Keratinocyte (primary cell): ENCODE results near the gene GATA5. TPM values are rescaled to one million over a fixed set of nuclear protein-coding genes. Genes with fewer than 3 reads are reported as not detected.

Experiments used
- DNase-seq: peaks from one replicate; pipeline ENCODE4 v3.0.0-alpha.2; 2011; ENCODE audit warnings: low read depth, missing footprints, low spot score
- FAIRE-seq: peaks from 2 replicates; lab custom pipeline; 2011; peaks lifted over from hg19 to GRCh38; lab: Jason Lieb, UNC
- H2AFZ ChIP-seq: 2 replicates; pipeline ENCODE4 v1.6.0; 2012; ENCODE audit warnings: low read length, control low read depth, inconsistent platforms; ENCODE audit not compliant: control insufficient read depth
- H3K27ac ChIP-seq: 2 replicates; pipeline ENCODE4 v1.5.1; 2011; ENCODE audit warnings: low read length; ENCODE audit not compliant: control insufficient read depth, insufficient read depth
- H3K27me3 ChIP-seq: 3 replicates; pipeline ENCODE4 v1.6.0; 2011; ENCODE audit warnings: low read length; ENCODE audit not compliant: control insufficient read depth, insufficient read depth; ENCODE audit errors: extremely low read depth
- H3K36me3 ChIP-seq, 2 experiments: 2 replicates in 1 of 2; 3 replicates in 1 of 2; pipeline ENCODE4 v1.5.1; 2011; ENCODE audit warnings: low read length in 2 of 2, mild to moderate bottlenecking in 1 of 2; ENCODE audit not compliant: control insufficient read depth in 2 of 2, insufficient read depth in 2 of 2; ENCODE audit errors: extremely low read depth in 1 of 2
- H3K4me1 ChIP-seq: 3 replicates; pipeline ENCODE4 v1.5.1; 2011; ENCODE audit warnings: low read length; ENCODE audit not compliant: control insufficient read depth, insufficient read depth; ENCODE audit errors: extremely low read depth
- H3K4me2 ChIP-seq: 3 replicates; pipeline ENCODE4 v1.6.0; 2011; ENCODE audit warnings: low read depth, low read length; ENCODE audit not compliant: control insufficient read depth, insufficient read depth; ENCODE audit errors: extremely low read depth
- H3K4me3 ChIP-seq, 3 experiments: fragments of 200-600 bp in 1 of 3; sonication (generic) in 1 of 3; 2 replicates in 2 of 3; 3 replicates in 1 of 3; pipeline ENCODE4 v1.5.1; 2011 to 2016; ENCODE audit warnings: low read length in 3 of 3, mild to moderate bottlenecking in 3 of 3, control low read depth in 2 of 3, inconsistent platforms in 1 of 3, low read depth in 1 of 3, mixed read lengths in 1 of 3, mixed run types in 1 of 3, moderate library complexity in 1 of 3; ENCODE audit not compliant: control insufficient read depth in 2 of 3, insufficient read depth in 2 of 3; ENCODE audit errors: extremely low read depth in 1 of 3
- H3K79me2 ChIP-seq: 2 replicates; pipeline ENCODE4 v1.6.0; 2012; ENCODE audit warnings: low read length; ENCODE audit not compliant: control insufficient read depth, insufficient read depth
- H3K9ac ChIP-seq: 3 replicates; pipeline ENCODE4 v1.6.0; 2011; ENCODE audit warnings: low read length; ENCODE audit not compliant: control insufficient read depth, insufficient read depth; ENCODE audit errors: extremely low read depth
- H3K9me1 ChIP-seq: 3 replicates; pipeline ENCODE4 v1.6.0; 2011; ENCODE audit warnings: low read length; ENCODE audit not compliant: control insufficient read depth, insufficient read depth; ENCODE audit errors: extremely low read depth
- H3K9me3 ChIP-seq: 2 replicates; pipeline ENCODE4 v1.5.1; 2012; ENCODE audit warnings: low read depth, low read length; ENCODE audit not compliant: control insufficient read depth
- H4K20me1 ChIP-seq: 3 replicates; pipeline ENCODE4 v1.6.0; 2011; ENCODE audit warnings: low read length; ENCODE audit not compliant: control insufficient read depth, insufficient read depth; ENCODE audit errors: extremely low read depth
- EZH2 ChIP-seq: IDR thresholded peaks from one replicate; pipeline ENCODE4 v1.6.1; 2012; ENCODE audit warnings: inconsistent platforms, mild to moderate bottlenecking, low read length, moderate library complexity
- dilution Hi-C: fragments of 300-500 bp; cut with MboI; formaldehyde crosslinking; loops from one replicate; pipeline ENCODE4 v1.7.0; 2020; ENCODE audit warnings: low sequenced_read_pairs; ENCODE audit not compliant: extremely low pct_ligation_motif_present
- polyA plus RNA-seq, 5 experiments: library from polyadenylated mRNA; depleted of rRNA in 3 of 5; stranded (reverse) in 3 of 5; stranded (forward) in 1 of 5; unstranded in 1 of 5; fragments of >200 nt; gene quantifications; 1 replicate in 1 of 5; 2 replicates in 3 of 5; 3 replicates in 1 of 5; pipeline versions ENCODE4 v1.2.1 to v1.2.3, GENCODE V29; 2011 to 2012; ENCODE audit warnings: missing spikeins in 2 of 5, low read depth in 1 of 5, low replicate concordance in 1 of 5
- TF ChIP-seq, protein P1 (sequence below), 3 experiments: IDR thresholded peaks in 1 of 3; conservative IDR thresholded peaks in 1 of 3; optimal IDR thresholded peaks in 1 of 3; 2 replicates in 2 of 3; 3 replicates in 1 of 3; pipeline versions ENCODE3 to v1.5.1; 2011; ENCODE audit warnings: low read length in 3 of 3, mild to moderate bottlenecking in 3 of 3, moderate library complexity in 2 of 3, control low read depth in 1 of 3, inconsistent platforms in 1 of 3; ENCODE audit not compliant: insufficient read depth in 2 of 3; ENCODE audit errors: extremely low read depth in 1 of 3

The GATA5 gene
- polyA plus RNA-seq, 1 donor (not counting 4 experiments of a cell fraction or from before 2014, with no cell fraction given), result not detected

DNA sequence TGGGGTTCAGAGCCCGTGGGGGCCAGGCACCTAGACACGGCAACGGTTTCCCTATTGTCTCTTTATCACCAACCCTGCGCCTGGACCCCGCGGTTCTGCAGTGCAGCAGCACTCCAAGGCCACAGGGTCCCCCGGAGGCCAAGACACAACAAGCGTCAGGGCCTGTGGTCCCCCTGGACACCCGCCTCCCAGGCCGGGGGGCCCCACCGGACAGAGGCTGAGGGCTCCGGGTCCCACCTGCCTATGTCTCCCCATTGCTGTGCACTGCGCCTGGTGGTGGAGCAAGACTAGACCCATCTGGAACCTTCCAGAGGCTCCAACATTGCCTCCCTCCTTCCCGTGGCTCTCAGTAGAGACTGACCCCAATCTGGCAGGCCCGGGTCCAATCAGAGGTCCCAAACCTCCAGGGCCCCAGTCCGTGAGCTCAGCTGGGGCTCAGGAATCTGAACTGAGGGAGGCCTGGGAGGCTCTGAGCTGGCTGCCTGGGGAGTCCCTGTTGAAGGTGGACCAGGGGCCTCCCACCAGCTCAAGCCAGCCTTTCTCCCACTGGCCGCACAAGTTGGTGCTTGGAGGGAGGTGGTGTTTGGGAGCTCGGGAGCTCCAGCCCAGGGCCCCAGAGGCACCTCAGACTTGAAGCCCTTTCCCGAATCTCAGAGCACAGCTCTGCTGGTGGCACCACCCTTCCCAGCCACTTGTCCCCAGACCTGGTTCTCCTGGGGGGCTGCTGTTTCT lies 8.8 kb downstream of the GATA5 start:
- no peak overlapping the region for H3K27ac ChIP-seq
- H3K9me3 ChIP-seq, result no peaks in the 10 kb centered on the region
- no peaks in the 10 kb centered on the region for H4K20me1 ChIP-seq
- no peak for FAIRE-seq
- no peak for DNase-seq
- TF ChIP-seq, protein P1, sequence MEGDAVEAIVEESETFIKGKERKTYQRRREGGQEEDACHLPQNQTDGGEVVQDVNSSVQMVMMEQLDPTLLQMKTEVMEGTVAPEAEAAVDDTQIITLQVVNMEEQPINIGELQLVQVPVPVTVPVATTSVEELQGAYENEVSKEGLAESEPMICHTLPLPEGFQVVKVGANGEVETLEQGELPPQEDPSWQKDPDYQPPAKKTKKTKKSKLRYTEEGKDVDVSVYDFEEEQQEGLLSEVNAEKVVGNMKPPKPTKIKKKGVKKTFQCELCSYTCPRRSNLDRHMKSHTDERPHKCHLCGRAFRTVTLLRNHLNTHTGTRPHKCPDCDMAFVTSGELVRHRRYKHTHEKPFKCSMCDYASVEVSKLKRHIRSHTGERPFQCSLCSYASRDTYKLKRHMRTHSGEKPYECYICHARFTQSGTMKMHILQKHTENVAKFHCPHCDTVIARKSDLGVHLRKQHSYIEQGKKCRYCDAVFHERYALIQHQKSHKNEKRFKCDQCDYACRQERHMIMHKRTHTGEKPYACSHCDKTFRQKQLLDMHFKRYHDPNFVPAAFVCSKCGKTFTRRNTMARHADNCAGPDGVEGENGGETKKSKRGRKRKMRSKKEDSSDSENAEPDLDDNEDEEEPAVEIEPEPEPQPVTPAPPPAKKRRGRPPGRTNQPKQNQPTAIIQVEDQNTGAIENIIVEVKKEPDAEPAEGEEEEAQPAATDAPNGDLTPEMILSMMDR (optimal IDR thresholded peaks at IDR 0.05 in 1 of 3, IDR thresholded peaks at IDR 0.05 in 1 of 3, conservative IDR thresholded peaks at IDR 0.05 in 1 of 3; ENCODE audit: extremely low read depth in 1 of 3, insufficient read depth in 2 of 3, low read length in 3 of 3), result no peak
- no peak for TF ChIP-seq EZH2
- no peak overlapping the region for H2AFZ ChIP-seq
- dilution Hi-C loops, result no loop called here
- no peak overlapping the region for H3K4me2 ChIP-seq
- no peaks in the 10 kb centered on the region for H3K36me3 ChIP-seq
- peaks cover 40% of the 10 kb centered on the region for H3K27me3 ChIP-seq
- H3K4me3 ChIP-seq, result no peak overlapping the region
- H3K79me2 ChIP-seq, result no peaks in the 10 kb centered on the region
- no peaks in the 10 kb centered on the region for H3K9me1 ChIP-seq
- H3K9ac ChIP-seq, result no peak overlapping the region
- no peaks in the 10 kb centered on the region for H3K4me1 ChIP-seq

DNA sequence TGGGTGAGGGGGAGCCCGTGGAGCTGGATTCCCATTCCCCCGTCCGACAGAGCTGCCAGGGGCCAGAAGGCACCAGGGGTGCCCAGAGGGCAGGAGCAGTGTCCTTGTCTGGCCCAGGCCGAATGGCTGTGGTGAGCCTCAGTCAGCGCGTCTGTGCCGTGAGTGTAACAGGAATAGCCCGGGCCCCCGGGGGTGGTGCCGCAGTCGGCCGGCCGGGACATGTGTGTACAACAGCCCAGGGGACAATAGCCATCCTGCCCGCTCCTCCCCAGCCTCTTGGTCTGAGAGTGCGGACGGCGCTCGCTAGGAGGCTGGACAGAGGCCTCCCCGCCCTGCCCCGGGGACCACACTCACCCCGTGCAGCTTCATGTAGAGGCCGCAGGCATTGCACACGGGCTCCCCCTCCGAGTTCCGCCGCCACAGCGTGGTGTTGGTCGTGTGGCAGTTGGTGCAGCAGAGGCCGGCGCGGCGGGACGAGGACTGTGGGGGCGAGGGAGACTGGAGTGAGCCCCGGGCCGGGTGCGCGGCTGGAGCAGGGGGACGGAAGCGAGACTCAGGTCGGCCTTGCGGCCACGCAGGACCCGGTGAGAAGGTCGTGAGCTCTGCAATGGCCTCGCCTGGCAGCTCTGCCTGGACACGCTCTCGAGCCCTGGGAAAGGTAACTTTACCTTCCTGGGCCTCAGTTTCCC lies 9.6 kb downstream of the GATA5 start:
- H3K4me3 ChIP-seq, result no peak overlapping the region
- H3K4me2 ChIP-seq, result no peak overlapping the region
- no peaks in the 10 kb centered on the region for H3K9me3 ChIP-seq
- DNase-seq (no peak), FAIRE-seq (no peak)
- no peaks in the 10 kb centered on the region for H3K9me1 ChIP-seq
- H3K27me3 ChIP-seq, result peaks cover 38% of the 10 kb centered on the region
- dilution Hi-C loops, result no loop called here
- no peaks in the 10 kb centered on the region for H3K79me2 ChIP-seq
- H4K20me1 ChIP-seq, result no peaks in the 10 kb centered on the region
- no peaks in the 10 kb centered on the region for H3K4me1 ChIP-seq
- no peaks in the 10 kb centered on the region for H3K36me3 ChIP-seq
- peak; percentile 40 for TF ChIP-seq EZH2
- TF ChIP-seq, protein P1 (optimal IDR thresholded peaks at IDR 0.05 in 1 of 3, IDR thresholded peaks at IDR 0.05 in 1 of 3, conservative IDR thresholded peaks at IDR 0.05 in 1 of 3; ENCODE audit: extremely low read depth in 1 of 3, insufficient read depth in 2 of 3, low read length in 3 of 3), result no peak
- H3K9ac ChIP-seq, result no peak overlapping the region
- H2AFZ ChIP-seq, result no peak overlapping the region
- H3K27ac ChIP-seq, result no peak overlapping the region
